Esophagus mucosa (tissue), 1 donor: ENCODE results near the gene PNPLA7. TPM values are rescaled to one million over a fixed set of nuclear protein-coding genes. Genes with fewer than 3 reads are reported as not detected.
"Not testable (repeated sequence)": the region's sequence is repeated elsewhere in the genome, so short reads cannot be mapped to it uniquely, and the experiment has no call there.

ENCODE experiments used
- ATAC-seq: fragments of 200-7000 bp; cut with Tn5 transposase; one replicate; pipeline ENCODE4 v1.9.1; 2020
- total RNA-seq: library from RNA; stranded (reverse); gene quantifications from one replicate; pipeline ENCODE4 v1.2.4, GENCODE V29; 2023
- donor health status: DM: yes; HTN: yes; CAD: no.

Gene PNPLA7
- total RNA-seq, 1 donor from 2014 or later, result 1.0 TPM

DNA sequence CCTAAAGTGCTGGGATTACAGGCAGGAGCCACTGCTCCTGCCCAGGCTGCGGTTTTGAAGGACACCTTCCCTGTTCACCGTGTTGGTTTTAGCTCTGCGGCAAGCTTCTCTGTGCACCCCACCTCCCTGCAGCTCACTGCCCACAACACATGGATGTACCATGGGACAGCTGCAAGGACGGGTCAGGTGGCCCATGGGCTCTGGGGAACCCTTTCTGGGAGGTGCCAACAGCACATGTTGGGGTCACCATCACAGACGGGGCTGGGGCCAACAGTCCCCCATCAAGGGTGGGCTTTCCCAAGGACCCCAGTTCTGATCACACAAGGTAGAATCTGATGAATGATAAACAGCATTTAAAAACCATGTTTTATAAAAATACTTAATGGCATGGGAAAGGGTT is 134.8 kb downstream of the PNPLA7 start:
- no peak for ATAC-seq

DNA sequence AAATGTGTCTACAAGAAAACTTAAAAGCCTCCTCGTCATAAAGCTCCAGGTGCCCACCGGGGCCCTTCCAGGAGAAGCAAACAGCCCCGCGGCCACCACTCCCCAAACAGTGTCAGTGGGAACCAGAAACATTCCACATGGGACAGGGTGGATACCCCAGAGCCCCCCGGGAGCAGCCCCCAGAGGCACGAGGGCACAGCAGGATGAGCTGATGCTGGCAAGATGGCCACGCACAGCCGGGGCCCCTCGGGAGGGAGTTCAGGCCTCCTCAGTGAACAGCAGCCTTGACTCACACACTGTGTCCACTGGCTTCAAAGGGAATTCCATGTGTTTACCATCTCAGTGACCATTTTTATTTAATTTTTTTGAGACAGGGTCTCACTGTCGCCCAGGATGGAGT is 137.8 kb downstream of the PNPLA7 start:
- peak; percentile 1 for ATAC-seq

DNA sequence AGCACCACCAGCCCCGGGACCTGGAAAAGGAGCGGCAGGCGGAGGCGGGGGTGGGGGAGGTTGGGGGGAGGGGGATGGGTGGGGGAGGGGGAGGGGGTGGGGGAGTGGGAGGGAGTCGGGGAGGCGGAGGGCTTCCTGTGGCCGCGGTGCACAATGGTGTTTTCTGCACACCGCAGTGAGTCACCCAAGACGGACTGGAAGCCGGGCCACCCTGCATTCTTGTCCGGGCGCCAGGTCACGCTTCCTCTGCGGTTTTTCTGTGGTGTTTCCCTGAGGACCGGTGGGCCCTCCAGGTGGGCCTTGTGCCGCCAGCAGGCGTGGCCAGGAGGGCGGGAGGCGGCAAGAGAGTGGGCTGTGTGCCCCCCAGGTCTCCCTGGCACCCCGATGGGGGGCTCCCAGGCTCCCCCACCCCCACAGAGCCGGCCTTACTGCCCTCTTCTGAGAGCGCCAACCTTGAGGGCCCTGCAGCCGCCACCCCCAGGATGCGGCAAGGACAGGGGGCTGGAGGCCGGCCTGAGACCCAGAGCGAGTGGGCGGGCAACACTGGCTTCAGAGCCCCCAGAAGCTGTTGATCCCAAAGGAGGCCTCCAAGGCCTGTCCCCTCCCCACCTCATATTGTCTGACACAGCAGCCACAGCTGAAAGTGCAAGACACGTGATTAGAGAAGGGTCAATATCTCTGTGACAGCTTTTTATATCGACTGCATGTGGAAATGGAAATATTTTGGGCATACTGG is 138.4 kb downstream of the PNPLA7 start:
- peak; percentile 71 for ATAC-seq

DNA sequence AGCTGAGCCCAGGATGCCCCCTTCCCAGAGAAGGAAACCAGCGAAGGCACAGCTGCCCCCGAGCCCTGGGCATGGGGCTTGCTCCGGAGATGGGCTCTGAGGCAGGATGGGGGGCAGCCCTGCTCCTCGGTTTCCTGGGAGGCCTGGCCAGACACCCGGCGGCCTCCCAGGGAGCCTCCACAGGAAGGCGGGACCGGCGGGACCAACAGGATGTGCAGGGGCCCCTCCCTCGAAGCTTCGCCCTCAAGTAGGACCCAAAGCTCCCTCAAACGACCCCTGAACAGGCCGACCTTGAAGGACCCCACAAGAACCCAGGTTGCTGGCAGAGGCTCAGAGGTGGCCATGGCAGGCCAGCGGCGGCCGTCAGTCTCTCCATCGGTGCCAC is 138.9 kb downstream of the PNPLA7 start:
- ATAC-seq, result peak; percentile 5

DNA sequence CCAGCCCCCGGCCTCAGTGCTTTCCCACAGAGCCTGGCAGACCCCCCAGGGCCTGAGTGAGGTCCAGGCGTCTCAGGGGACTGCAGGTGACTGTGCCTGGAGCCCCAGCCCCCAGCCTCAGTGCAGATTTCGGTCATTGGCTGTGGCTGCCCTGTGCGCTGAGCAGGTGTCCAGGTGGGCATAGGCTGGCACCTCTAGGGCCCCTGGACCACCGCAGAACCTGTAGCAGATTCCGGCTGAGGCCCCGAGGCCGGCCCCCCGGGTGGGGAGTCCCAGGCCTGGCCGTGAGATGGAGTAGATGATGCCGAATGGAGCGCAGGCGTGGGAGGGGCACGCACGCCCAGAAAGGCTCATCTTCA is 139.3 kb downstream of the PNPLA7 start:
- no peak for ATAC-seq

DNA sequence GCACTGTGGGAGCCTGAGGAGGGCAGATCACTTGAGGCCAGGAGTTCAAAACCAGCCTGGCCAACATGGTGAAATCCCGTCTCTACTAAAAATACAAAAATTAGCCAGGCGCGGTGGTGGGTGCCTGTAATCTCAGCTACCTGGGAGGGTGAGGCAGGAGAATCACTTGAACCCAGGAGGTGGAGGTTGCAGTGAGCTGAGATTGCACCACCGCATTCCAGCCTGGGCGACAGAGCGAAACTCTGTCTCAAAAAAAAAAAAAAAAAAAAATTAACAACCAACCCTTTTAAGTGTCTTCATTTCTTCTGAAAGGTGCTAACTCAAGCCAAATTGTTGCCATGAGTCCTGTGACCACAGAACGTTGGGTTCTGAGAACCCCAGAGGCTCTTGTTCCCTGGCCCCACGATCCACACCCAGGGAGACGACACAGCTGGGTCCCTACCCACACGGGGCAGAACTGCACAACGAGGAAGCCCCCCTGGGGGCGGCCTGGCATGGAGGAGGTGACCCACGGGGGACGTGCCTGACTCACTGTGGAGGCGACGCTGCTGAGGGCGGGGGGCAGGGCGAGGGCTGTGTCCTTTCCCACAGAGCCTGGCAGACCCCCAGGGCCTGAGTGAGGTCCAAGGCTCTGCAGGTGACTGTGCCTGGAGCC is 139.8 kb downstream of the PNPLA7 start:
- ATAC-seq, result not testable (repeated sequence)

Other genes with a start within 250 kb of the PNPLA7 start
- gene NRARP, start 248.1 kb downstream of the PNPLA7 start, total RNA-seq, result 20.4 TPM
- 8.1 TPM for gene EXD3, start 127.2 kb downstream of the PNPLA7 start, total RNA-seq
- gene NOXA1, start 127.0 kb downstream of the PNPLA7 start, total RNA-seq, result 5.5 TPM
- not detected for gene ENTPD8, start 109.0 kb downstream of the PNPLA7 start, total RNA-seq
- 13.9 TPM for gene NSMF, start 91.1 kb downstream of the PNPLA7 start, total RNA-seq
- 36.9 TPM for gene MRPL41, start 1.5 kb upstream of the PNPLA7 start, total RNA-seq
- 12.6 TPM for gene DPH7, start 28.5 kb upstream of the PNPLA7 start, total RNA-seq
- gene ZMYND19, start 40.1 kb upstream of the PNPLA7 start, total RNA-seq, result 21.5 TPM
- gene ARRDC1, start 55.3 kb upstream of the PNPLA7 start, total RNA-seq, result 49.7 TPM
- gene EHMT1, start 68.6 kb upstream of the PNPLA7 start, total RNA-seq, result 48.0 TPM